Bone marrow (tissue), 2 donors: Measurements from ENCODE around the gene STOML1.
A peak's percentile ranks its signal among the peaks of the same experiment; 100 is the strongest.

Source experiments
- DNase-seq, 2 donors: peaks; one replicate each; lab custom pipeline; 2025; lab: John Stamatoyannopoulos, UW

STOML1 gene

GRCh38 chr15:74019734-74020133 is 27.6 kb upstream of the STOML1 start:
- DNase-seq = no peak

- no peak for DNase-seq
These were observed 21.3 kb upstream of the STOML1 start for GRCh38 chr15:74013374-74013894.

GRCh38 chr15:74011610-74012009 is 19.5 kb upstream of the STOML1 start:
- DNase-seq = no peak

- DNase-seq = no peak
These were observed 18.9 kb upstream of the STOML1 start for GRCh38 chr15:74010929-74011540.

- DNase-seq = no peak
These were observed 16.8 kb upstream of the STOML1 start for GRCh38 chr15:74008901-74009300.

GRCh38 chr15:74007820-74008371 is 15.8 kb upstream of the STOML1 start:
- DNase-seq = peak in 1 of 2 donors; percentile 31

- DNase-seq = no peak
These were observed 14.9 kb upstream of the STOML1 start for GRCh38 chr15:74006774-74007639.

GRCh38 chr15:73997986-73998385 is 5.9 kb upstream of the STOML1 start:
- DNase-seq = no peak

GRCh38 chr15:73996939-73997338 is 4.8 kb upstream of the STOML1 start:
- DNase-seq = peak in 1 of 2 donors; percentile 56

GRCh38 chr15:73996267-73996666 is 4.2 kb upstream of the STOML1 start:
- no peak for DNase-seq

GRCh38 chr15:73994912-73995622 is 3.0 kb upstream of the STOML1 start:
- peak in 1 of 2 donors; percentile 50 for DNase-seq

- DNase-seq = peak; percentile 64 to 96
These were observed 2.4 kb upstream of the STOML1 start, which contains the start of gene PML for GRCh38 chr15:73994413-73994883. PML (plus strand) TSS chr15:73994716; CDS start chr15:73994813, 97 bp downstream.

- no peak for DNase-seq
These were observed 1.3 kb upstream of the STOML1 start for GRCh38 chr15:73993211-73993994.

GRCh38 chr15:73992594-73992898 is 451 bp upstream of the STOML1 start:
- DNase-seq = no peak

GRCh38 chr15:73991260-73991659 is 835 bp downstream of the STOML1 start:
- DNase-seq = no peak

GRCh38 chr15:73990250-73991005 is 1.7 kb downstream of the STOML1 start:
- no peak for DNase-seq

GRCh38 chr15:73989001-73989798 is 2.9 kb downstream of the STOML1 start:
- no peak for DNase-seq

GRCh38 chr15:73988445-73988969 is 3.6 kb downstream of the STOML1 start:
- DNase-seq = no peak

GRCh38 chr15:73987681-73988444 is 4.2 kb downstream of the STOML1 start:
- DNase-seq = no peak
